Smooth muscle cell of the coronary artery (primary cell): Measurements from ENCODE around the gene ZNF398. TPM values are rescaled to one million over a fixed set of nuclear protein-coding genes. Genes with fewer than 3 reads are reported as not detected.

Experiments used
- total RNA-seq: library from RNA; depleted of rRNA; stranded (reverse); fragments of >200 nt; gene quantifications from 2 replicates; pipeline ENCODE4 v1.2.3, GENCODE V29; 2014; ENCODE audit warnings: low replicate concordance

The ZNF398 gene, protein sequence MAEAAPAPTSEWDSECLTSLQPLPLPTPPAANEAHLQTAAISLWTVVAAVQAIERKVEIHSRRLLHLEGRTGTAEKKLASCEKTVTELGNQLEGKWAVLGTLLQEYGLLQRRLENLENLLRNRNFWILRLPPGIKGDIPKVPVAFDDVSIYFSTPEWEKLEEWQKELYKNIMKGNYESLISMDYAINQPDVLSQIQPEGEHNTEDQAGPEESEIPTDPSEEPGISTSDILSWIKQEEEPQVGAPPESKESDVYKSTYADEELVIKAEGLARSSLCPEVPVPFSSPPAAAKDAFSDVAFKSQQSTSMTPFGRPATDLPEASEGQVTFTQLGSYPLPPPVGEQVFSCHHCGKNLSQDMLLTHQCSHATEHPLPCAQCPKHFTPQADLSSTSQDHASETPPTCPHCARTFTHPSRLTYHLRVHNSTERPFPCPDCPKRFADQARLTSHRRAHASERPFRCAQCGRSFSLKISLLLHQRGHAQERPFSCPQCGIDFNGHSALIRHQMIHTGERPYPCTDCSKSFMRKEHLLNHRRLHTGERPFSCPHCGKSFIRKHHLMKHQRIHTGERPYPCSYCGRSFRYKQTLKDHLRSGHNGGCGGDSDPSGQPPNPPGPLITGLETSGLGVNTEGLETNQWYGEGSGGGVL
- total RNA-seq: 4.0 and 4.7 TPM in 2 replicates

DNA sequence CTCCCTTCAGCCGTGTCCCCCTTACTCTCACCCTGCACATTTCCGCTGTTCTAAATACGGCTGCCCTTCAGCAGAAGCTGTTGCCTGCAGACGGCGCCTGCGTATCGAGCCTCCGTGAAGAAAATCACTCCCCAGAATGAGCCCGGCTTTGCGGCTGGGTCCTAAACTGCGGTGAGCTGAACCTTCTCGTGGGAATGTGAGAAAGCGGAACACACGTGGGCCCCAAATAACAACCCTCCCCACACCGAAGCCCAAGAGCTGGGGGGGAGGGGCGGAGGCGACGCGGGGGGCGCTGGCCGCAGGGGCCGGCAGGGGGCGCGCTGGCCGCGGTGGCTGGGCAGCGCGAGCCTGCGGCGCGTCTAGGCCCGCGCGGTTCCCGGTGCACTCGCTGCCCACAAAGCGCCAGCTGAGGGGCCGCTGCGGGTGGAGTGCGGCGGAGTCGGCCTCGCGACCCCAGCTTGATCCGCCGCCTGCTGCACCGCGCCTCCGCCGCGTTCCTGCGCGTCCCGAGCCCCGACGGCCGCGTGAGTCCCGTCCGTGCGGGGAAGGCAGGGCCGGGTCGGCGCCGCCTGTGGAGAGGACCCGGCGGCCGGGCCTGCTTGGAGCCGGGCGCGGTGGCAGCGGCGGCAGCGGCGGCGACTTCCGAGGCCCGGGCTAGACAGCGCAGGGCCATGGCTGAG is at the start of gene ZNF398:
Gene ZNF398, plus strand, starts transcription at position 382 of the 680 bp plus-strand sequence. Its CDS starts 290 bp downstream, at position 672.

DNA sequence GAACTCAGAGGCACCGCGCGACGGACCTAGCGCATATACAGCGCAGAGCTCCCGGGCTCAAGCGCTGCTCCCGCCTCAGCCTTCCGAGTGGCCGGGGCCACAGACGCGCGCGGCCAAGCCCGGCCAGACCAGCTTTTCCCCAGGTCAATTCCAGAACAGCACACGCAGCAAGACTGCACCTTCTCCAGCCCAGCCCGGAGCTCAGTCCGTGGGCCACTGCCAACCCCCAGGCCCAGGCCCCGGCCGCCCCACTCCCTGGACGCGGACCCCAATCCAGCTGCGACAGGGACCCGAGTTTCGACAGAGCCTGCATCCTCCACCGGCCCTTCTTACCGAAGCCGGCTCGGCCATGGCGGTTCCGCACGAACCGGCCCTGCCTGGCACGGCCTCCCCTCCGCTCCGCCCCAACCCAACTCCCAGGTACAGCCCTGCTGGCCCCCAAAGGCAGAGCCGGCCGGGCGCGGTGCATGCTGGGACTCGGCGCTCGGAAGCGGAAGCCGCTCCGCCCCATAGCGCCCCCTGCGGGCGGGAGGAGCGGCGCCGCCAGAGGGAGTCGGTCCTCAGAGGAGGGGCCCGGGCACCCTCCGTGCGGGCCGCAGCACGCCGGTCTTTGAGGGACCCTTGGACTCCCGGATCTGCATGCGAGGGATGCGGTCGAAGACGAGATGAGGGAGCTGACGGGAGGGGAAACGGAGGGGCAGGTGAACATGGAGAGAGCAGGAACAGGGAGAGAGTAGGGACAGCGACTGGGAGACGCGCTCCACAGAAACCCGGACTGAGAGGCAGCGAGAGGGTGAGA is 21.2 kb upstream of the ZNF398 start, which contains the start of gene ZNF425:
Gene ZNF425, minus strand, starts transcription at position 462 of the 799 bp plus-strand sequence. Its CDS starts 111 bp downstream, at position 351.

DNA sequence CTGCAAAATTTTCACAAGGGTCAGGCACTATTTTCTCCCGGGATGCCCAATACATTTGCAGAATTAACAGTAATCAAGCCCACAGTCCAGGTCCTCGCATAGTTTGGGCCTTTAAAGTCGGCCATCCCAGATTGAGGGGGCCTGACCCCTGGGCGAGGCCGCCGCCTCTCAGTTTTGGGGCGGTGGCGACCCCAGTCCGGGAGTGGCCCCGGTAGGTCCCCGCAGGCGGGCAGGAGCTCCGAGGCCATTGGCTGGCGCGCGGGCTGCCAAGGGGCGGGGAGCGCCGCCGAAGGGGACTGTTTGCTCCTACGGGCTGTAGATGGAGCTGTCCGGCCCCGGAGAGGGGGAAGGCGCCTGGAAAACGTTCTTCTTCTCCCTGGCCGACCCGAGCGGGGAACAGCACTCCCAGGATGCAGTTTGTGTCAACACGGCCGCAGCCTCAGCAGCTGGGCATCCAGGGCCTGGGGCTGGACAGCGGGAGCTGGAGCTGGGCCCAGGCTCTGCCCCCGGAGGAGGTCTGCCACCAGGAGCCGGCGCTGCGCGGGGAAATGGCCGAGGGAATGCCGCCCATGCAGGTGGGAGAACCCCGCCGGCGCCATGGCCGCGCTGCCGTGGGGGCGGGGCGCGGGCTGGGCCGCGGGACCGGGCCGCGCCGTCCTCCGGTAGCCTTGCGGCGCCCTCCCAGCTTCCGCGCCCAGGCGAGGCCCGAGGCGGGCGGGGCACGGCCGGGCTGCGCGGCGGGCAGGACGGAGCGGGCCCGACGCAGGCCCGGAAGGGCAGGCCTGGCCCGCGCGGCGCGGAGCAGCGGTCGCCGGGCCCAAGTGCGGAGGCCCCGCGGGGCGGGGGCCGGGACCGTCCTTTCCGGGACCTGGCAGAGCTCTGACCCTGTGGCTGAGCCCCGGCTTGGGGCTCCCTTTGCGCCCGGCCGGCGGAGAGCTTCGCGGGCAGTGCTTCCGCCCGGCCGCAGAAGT is 48.2 kb downstream of the ZNF398 start, which contains the start of gene ZNF282:
Gene ZNF282, plus strand, starts transcription at position 367 of the 971 bp plus-strand sequence. Its CDS starts 44 bp downstream, at position 411.

Other genes starting within 250 kb of the ZNF398 start
- gene PDIA4, start 118.9 kb upstream of the ZNF398 start, total RNA-seq: 284 and 381 TPM in 2 replicates
- 3.6 and 5.0 TPM in 2 replicates for gene ZNF786, start 56.7 kb upstream of the ZNF398 start, total RNA-seq
- gene ZNF425, start 21.1 kb upstream of the ZNF398 start, total RNA-seq: 3.6 and 4.2 TPM in 2 replicates
- gene ZNF282, start 48.1 kb downstream of the ZNF398 start, total RNA-seq: 17.3 and 17.9 TPM in 2 replicates
- gene ZNF212, start 92.2 kb downstream of the ZNF398 start, total RNA-seq: 3.5 and 4.0 TPM in 2 replicates
- gene ZNF783, start 114.7 kb downstream of the ZNF398 start, total RNA-seq: 9.3 and 10.8 TPM in 2 replicates